GM18868 (cell line): ENCODE results near the gene NAMPT.
"Not testable (repeated sequence)": the region's sequence is repeated elsewhere in the genome, so short reads cannot be mapped to it uniquely, and the experiment has no call there.

Experiments used
- ATAC-seq: cut with Tn5 transposase; IDR thresholded peaks from one replicate; pipeline ENCODE4 v1.9.1; 2021; ENCODE audit warnings: mild to moderate bottlenecking, moderate library complexity; ENCODE audit not compliant: unreplicated experiment

NAMPT gene

GRCh38 chr7:106305732-106306131 is 20.9 kb upstream of the NAMPT start:
- no peak for ATAC-seq

DNA sequence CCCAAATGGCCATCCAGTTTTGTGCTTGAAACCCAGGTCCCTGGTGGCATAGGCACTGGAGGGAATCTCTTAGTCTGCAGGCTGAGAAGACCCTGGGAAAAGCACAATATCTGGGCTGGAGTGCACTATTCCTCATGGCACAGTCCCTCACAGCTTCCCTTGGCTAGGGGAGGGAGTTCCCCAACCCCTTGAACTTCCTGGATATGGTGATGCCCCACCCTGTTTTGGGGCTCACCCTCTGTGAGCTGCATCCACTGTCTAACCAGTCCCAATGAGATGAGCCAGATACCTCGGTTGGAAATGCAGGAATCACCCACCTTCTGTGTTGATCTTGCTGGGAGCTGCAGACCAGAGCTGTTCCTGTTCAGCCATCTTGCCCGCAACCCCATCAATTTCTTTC is 19.8 kb upstream of the NAMPT start:
- ATAC-seq = no peak

DNA sequence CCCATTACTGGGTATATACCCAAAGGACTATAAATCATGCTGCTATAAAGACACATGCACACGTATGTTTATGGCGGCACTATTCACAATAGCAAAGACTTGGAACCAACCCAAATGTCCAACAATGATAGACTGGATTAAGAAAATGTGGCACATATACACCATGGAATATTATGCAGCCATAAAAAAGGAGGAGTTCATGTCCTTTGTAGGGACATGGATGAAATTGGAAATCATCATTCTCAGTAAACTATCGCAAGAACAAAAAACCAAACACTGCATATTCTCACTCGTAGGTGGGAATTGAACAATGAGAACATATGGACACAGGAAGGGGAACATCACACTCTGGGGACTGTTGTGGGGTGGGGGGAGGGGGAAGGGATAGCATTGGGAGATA is 13.8 kb upstream of the NAMPT start:
- not testable (repeated sequence) for ATAC-seq

DNA sequence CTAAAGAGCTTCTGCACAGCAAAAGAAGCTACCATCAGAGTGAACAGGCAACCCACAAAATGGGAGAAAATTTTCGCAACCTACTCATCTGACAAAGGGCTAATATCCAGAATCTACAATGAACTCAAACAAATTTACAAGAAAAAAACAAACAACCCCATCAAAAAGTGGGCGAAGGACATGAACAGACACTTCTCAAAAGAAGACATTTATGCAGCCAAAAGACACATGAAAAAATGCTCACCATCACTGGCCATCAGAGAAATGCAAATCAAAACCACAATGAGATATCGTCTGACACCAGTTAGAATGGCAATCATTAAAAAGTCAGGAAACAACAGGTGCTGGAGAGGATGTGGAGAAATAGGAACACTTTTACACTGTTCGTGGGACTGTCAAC is 13.4 kb upstream of the NAMPT start:
- not testable (repeated sequence) for ATAC-seq

- no peak for ATAC-seq
Observed at GRCh38 chr7:106294334-106294733, 9.6 kb upstream of the NAMPT start.

DNA sequence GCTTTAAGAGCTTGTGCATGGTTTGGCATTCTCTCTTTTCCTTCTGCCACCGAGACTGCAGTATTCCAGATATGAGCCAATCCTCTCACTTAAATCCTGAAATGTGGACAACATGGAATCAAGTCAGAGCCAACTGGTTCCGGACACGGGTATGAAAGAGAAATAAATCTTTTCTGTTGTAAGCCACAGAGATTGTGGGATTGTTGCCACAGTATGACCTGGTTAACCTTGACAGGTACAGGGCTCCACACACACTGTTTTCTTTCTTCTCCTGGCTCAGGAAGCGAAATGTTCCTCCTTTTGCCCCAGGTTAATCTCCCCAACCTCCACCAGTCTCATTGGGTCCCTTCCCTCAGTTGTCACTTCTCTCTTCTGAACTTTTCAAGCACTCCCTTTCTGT is 6.5 kb upstream of the NAMPT start:
- ATAC-seq = no peak

- no peak for ATAC-seq
Observed at GRCh38 chr7:106290319-106290718, 5.5 kb upstream of the NAMPT start.

GRCh38 chr7:106289848-106290247 is 5.1 kb upstream of the NAMPT start:
- ATAC-seq = no peak

- ATAC-seq = no peak
Observed at GRCh38 chr7:106288263-106288662, 3.5 kb upstream of the NAMPT start.

GRCh38 chr7:106287786-106288185 is 3.0 kb upstream of the NAMPT start:
- no peak for ATAC-seq

- ATAC-seq = peak; percentile 47
Observed at GRCh38 chr7:106285855-106286492, 1.2 kb upstream of the NAMPT start.

DNA sequence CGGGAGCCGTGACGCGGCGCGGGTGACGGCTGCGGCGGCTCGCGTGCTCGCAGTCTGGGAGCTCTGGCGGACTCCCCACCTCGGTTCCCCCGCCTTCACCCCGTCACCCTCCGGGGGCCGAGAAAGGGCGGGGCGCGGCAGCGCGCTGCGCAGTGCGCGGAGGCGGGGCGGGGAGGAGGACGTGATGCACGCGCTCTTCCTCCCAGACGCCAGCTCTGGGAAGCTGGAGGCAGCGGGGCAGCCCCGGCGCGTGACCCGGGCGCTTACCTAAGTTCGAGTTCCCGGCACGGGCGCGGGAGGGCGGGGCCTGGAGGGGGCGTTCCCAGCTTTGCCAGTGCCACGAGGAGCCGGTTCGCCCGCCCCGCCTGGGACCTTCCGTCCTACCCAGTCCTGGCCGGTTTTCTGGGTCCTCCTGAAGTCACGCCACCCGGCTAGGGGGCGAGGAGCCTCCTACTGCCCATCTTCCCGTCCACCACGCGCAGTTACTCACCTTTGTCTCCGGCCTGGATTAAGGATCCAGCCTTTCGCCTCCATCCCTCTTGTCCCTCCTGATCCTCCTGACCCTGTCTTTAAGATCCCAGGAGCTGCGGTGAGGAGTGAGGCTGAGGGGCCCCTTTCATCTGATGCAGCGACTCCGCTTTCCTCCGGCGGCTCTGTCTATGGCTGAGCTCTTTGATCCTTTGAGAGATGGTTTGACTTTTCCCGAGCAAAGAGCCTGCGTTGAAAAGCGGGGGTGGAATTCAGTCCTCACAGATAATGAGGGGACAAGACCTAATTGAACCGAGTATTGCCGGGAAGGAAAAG is 470 bp upstream of the NAMPT start:
- ATAC-seq = peak; percentile 73

DNA sequence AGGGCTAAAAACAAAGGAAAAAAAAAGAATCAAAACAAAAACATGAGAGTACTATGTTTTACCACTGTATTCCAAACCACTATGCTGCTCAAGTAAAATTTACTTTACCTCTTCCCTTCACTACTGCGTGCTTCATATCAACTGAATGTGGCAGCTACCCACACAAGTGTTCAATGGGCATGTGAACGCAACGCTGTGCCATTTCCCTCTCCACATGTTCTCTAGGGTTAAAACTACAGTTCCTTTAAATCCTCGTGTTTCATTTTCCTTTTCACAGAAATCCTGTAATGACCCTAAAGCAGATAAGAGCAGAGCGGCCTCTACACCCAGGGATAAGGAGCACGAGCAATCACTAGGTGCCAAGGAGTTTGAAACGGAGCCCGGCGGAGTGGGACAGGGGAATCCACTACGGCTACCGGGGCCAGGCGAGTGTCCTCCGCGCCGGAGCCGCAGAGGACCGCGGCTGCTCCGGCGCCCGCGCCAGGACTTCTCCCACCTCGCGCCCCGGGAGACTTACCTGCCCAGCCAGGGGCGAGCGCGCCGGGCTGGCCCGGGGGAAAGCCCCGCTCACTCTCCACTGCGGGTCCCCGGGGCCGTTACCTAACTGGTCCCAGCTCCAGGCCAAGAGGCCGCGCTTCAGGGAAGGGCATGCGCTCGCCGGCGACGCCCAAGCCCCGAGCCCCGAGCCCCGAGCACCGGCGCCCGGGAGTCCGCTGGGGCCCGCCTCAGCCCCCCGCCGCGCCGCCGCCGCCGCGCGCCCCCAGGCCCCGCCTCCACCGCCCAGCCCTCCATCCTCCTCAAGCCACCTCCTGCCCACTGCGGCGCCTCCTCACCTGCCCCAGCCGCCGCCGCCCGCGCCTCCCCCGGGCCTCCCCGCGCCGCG is 711 bp downstream of the NAMPT start:
- no peak for ATAC-seq

DNA sequence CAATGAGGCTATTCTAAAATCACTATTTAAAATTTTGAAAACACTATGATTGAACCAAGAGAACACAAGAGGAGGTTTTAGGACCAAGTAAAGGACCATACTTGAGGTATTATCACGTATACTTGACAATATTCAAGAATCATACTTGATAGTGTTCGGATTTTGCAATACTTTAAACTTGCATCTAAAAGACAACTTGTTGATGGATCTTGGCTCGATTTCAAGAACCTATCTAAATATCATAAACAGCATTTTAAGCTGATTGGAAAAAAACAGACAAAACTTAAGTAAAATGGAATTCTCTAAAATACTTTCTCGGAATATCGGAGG is 1.3 kb downstream of the NAMPT start:
- ATAC-seq = no peak

- no peak for ATAC-seq
Observed at GRCh38 chr7:106282852-106283251, 1.9 kb downstream of the NAMPT start.

GRCh38 chr7:106282390-106282789 is 2.4 kb downstream of the NAMPT start:
- ATAC-seq = no peak

DNA sequence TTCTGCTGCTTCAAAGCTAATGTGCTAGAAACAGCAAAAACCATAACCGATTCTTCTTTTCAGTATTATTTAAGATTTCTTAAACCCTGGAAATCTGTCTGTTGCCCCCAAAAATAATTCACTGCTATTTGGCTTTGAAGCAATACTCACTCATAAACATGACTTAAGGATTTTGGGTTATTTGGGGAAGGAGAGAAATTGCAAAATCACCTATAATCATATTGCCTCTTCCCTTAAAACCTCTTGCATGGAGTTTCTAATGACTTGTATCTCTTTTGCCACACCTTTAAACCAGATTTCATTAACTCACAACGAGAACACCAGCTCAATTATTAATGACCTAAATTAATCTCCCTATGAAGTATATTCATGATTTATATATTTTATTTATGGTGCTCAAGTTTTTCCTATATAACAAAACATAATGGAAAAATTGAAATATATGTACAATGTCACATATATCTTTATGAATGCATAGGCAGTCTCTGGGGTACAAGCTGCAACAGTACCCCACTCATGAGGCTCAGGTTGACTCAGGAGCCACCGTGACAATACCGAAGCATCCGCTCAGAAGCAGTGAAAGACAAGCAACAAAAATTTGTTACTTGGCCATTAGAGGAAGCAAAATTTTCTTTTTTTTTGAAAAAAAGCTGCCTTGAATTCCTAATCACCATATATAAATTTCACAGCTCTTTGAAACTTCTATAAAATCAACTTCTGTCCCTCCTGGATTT is 3.0 kb downstream of the NAMPT start:
- ATAC-seq = no peak

GRCh38 chr7:106281127-106281526 is 3.7 kb downstream of the NAMPT start:
- no peak for ATAC-seq

DNA sequence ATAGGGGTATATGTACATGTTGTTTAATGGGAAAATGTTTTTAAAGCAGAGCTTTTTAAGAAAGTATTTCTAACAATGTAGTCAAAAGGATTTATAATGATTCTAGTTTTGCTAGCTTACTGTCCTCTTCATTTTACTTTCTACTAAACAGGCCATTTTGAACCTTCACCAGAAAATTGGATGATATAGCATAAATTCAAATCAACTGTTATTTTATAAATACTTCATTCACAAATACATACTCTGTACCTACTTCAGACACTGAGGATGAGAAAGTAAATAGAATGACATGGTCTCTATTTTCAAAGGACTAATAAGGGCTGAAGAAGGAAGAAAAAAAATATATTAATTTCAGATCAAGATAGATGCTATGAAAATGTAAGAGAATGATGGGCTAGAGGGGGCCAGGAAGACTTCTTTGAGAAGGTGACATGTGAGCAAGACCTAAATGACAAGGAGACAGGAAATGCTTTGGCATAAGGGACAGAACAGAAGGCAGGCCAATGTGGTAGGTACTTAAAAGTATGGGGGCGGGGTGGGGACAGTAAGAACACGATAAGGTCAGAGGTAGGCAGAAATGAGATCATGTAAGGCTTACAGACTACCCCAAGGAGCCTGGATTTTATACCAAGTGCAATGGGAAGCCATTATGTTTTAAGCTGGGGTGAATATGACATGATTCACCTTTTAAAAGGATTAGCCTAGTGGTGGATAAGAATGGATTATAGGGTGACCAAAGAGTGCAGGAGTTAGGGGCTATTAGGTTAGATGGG is 5.2 kb downstream of the NAMPT start:
- peak; percentile 28 for ATAC-seq

DNA sequence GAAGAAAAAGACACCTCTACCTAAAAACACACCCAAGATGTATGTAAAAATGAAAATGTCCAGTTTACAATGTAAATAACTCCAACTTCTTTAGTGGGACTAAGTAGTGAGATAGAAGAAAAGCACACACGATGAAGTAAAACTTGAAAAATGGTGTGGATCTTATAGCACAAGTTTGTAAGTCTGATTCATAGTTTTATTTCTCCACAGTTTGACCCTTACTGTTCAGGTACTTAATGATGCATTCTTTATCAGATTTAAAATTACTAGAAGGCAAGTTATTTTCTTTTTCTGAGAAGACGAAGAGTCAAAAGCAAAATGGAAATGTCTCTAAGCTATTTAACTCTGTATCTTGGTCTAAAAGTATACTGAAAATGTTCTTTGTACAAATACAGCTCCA is 6.1 kb downstream of the NAMPT start:
- ATAC-seq = no peak
